K562 (cell line): ENCODE measurements around the gene SLC4A4.

Experiments
- HNRNPUL1 ChIP-seq: fragments of 200-400 bp; formaldehyde crosslinking; IDR thresholded peaks from 2 replicates; pipeline ENCODE4 v1.6.1; 2017; ENCODE audit warnings: low read length
- ZKSCAN1 ChIP-seq: fragments of 150-350 bp; IDR thresholded peaks from 2 replicates; pipeline ENCODE4 v1.6.1; 2016; ENCODE audit warnings: low read depth, low read length
- ZNF274 ChIP-seq: IDR thresholded peaks from 2 replicates; pipeline ENCODE4 v1.6.1; 2011; ENCODE audit warnings: low read depth, mild to moderate bottlenecking, low read length, moderate library complexity, borderline replicate concordance

DNA sequence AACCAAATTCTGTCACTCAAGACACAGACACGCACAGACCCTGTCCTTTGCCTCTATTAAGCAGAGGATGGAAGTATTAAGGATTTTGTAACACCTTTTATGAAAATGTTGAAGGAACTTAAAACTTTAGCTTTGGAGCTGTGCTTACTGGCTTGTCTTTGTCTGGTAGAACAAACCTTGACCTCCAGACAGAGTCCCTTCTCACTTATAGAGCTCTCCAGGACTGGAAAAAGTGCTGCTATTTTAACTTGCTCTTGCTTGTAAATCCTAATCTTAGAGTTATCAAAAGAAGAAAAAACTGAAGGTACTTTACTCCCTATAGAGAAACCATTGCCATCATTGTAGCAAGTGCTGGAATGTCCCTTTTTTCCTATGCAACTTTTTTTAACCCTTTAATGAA lies 229.3 kb downstream of the SLC4A4 start:
- TF ChIP-seq ZKSCAN1 (no peak), HNRNPUL1 (no peak), ZNF274 (no peak)
